Measurements from ENCODE around the gene CDK14. TPM values are rescaled to one million over a fixed set of nuclear protein-coding genes. Genes with fewer than 3 reads are reported as not detected.
A peak's percentile ranks its signal among the peaks of the same experiment; 100 is the strongest.

The CDK14 gene
- total and polyA plus RNA-seq, 9 donors = 12.6 to 54.1 (median 43.8) TPM

- H3K27ac ChIP-seq = no peak overlapping the region
- 69 to 83% (median 77%) methylated on average over 1 of the region's 1 CpG for WGBS, 3 donors
- no peak overlapping the region for H3K4me3 ChIP-seq
- intact Hi-C loops (cut with DNase I) = loop anchor here in 2 of 4 donors (10.0 kb wide), 2 partner anchors 177 to 697 kb away; partner anchors contain the start of gene FZD1 (in 2 of the 2)
- DNase-seq = no peak
- H3K9me3 ChIP-seq = no peaks in the 10 kb centered on the region
- H3K4me1 ChIP-seq (ENCODE audit: insufficient read depth) = peaks cover 1% of the 10 kb centered on the region
- no peaks in the 10 kb centered on the region for H3K27me3 ChIP-seq
- no peak for TF ChIP-seq POLR2A (IDR thresholded peaks at IDR 0.05)
- no peaks in the 10 kb centered on the region for H3K36me3 ChIP-seq
Observed at GRCh38 chr7:91088156-91088555, 492.0 kb downstream of the CDK14 start.

GRCh38 chr7:91088691-91089090, 492.6 kb downstream of the CDK14 start:
- 78 to 80% (median 78%) methylated on average over 1 of the region's 1 CpG for WGBS, 3 donors
- no peaks in the 10 kb centered on the region for H3K27me3 ChIP-seq

DNA sequence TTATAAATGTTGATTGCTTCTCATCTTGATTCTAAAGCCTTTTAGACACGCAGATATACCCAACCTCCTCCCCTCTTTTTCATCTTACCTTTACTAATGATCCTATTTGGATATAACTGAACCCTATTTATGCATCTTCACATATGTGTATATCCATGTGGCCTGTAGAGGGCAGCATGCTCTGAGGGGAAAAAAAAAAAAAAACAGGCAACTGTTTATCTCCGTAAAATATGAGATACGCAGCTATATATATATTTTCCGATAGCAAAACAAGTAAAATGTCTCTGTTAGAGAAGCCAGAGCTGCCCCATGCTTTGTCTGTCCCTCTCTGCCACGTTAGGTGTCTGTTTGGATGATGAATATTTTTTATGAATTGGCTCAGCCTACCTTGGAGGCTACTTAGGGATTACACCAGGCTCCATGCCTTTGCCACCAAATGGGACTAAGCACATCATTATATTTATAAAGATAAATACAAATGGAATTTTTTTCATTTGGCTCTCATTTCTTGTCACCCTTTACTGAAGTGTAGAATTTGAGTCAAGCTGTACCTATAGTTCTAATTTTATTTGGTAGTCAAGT, 493.4 kb downstream of the CDK14 start:
- DNase-seq = no peak
- Histone ChIP-seq H3K4me1 (ENCODE audit: insufficient read depth) (no peaks in the 10 kb centered on the region), H3K27me3 (no peaks in the 10 kb centered on the region), H3K9me3 (no peaks in the 10 kb centered on the region), H3K27ac (no peak overlapping the region), H3K36me3 (no peaks in the 10 kb centered on the region), H3K4me3 (peak overlapping the region; percentile 13)
- TF ChIP-seq EP300 (IDR thresholded peaks at IDR 0.05) (no peak), POLR2A (IDR thresholded peaks at IDR 0.05) (no peak)
- TF ChIP-seq, protein P1, sequence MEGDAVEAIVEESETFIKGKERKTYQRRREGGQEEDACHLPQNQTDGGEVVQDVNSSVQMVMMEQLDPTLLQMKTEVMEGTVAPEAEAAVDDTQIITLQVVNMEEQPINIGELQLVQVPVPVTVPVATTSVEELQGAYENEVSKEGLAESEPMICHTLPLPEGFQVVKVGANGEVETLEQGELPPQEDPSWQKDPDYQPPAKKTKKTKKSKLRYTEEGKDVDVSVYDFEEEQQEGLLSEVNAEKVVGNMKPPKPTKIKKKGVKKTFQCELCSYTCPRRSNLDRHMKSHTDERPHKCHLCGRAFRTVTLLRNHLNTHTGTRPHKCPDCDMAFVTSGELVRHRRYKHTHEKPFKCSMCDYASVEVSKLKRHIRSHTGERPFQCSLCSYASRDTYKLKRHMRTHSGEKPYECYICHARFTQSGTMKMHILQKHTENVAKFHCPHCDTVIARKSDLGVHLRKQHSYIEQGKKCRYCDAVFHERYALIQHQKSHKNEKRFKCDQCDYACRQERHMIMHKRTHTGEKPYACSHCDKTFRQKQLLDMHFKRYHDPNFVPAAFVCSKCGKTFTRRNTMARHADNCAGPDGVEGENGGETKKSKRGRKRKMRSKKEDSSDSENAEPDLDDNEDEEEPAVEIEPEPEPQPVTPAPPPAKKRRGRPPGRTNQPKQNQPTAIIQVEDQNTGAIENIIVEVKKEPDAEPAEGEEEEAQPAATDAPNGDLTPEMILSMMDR (IDR thresholded peaks at IDR 0.05) = peak; percentile 33 to 71 (median 39)
- intact Hi-C loops (cut with DNase I) = loop anchor here in 2 of 4 donors (10.0 kb wide), 2 partner anchors 175 to 695 kb away; partner anchors contain the start of gene FZD1 (in 2 of the 2)
- 3 to 5% (median 4%) methylated on average over 5 of the region's 5 CpGs for WGBS, 3 donors

More at GRCh38 chr7:91088691-91089090, 492.6 kb downstream of the CDK14 start:
- TF ChIP-seq EP300 (IDR thresholded peaks at IDR 0.05) = no peak
- Histone ChIP-seq H3K4me1 (ENCODE audit: insufficient read depth) (peaks cover 1% of the 10 kb centered on the region), H3K9me3 (no peaks in the 10 kb centered on the region), H3K4me3 (no peak overlapping the region), H3K27ac (no peak overlapping the region), H3K36me3 (no peaks in the 10 kb centered on the region)
- intact Hi-C loops (cut with DNase I) = loop anchor here in 2 of 4 donors (10.0 kb wide), 2 partner anchors 176 to 696 kb away; partner anchors contain the start of gene FZD1 (in 2 of the 2)
- DNase-seq = no peak

DNA sequence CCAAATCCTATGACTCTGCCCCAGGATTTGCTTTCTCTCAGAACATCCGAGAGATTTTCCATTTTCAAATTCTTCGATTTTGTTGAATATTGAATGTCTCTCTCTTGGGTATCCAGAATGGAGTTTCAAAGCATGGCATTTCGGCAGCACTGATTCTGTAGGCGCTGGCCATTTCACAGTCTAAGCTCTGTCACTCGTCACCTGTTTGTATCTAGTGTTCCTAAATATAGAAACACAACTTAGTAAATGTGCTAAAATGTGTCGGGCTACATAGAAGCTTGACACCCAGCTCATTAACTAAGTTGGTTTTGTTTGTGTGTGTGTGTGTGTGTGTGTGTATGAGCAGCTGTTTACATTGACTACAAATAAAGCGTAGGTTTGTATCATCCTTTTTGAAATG, 494.6 kb downstream of the CDK14 start:
- no peak overlapping the region for H3K27ac ChIP-seq
- no peaks in the 10 kb centered on the region for H3K9me3 ChIP-seq
- no peak overlapping the region for H3K4me3 ChIP-seq
- TF ChIP-seq EP300 (IDR thresholded peaks at IDR 0.05) = no peak
- TF ChIP-seq, protein P1 (IDR thresholded peaks at IDR 0.05) = no peak
- no peaks in the 10 kb centered on the region for H3K36me3 ChIP-seq
- no peak for DNase-seq
- intact Hi-C loops (cut with DNase I) = loop anchor here in 1 of 4 donors (10.0 kb wide), 1 partner anchor 294 kb away; no protein-coding TSS in a partner anchor
- H3K4me1 ChIP-seq (ENCODE audit: insufficient read depth) = no peaks in the 10 kb centered on the region
- no peaks in the 10 kb centered on the region for H3K27me3 ChIP-seq
- 95 to 98% (median 97%) methylated on average over 7 of the region's 7 CpGs for WGBS, 3 donors

DNA sequence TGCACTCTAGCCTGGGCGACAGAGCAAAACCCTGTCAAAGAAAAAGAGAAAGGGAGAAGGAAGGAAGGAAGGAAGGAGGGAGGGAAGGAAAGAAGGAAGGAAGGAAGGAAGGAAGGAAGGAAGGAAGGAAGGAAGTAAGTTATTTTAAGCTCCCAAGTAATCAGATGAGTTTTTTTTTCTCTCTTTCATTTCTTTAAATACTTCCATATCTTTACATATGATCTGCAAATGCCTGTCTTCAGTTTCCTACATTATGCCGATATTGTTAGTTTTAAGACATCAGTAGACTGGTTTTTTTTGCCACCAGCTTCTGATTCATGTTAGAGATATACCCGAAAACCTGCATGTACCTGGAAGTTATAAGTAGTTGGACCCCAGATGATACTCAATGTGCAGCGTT, 495.5 kb downstream of the CDK14 start:
- no peaks in the 10 kb centered on the region for H3K27me3 ChIP-seq
- intact Hi-C loops (cut with DNase I) = loop anchor here in 1 of 4 donors (10.0 kb wide), 1 partner anchor 293 kb away; no protein-coding TSS in a partner anchor

More for the DNA sequence above, 495.5 kb downstream of the CDK14 start:
- no peaks in the 10 kb centered on the region for H3K9me3 ChIP-seq
- DNase-seq = no peak
- H3K36me3 ChIP-seq = no peaks in the 10 kb centered on the region
- H3K4me3 ChIP-seq = no peak overlapping the region
- no peaks in the 10 kb centered on the region for H3K4me1 ChIP-seq (ENCODE audit: insufficient read depth)
- H3K27ac ChIP-seq = no peak overlapping the region
- WGBS, 3 donors = 86 to 98% (median 94%) methylated on average over 4 of the region's 4 CpGs
- TF ChIP-seq EP300 (IDR thresholded peaks at IDR 0.05) = no peak
- TF ChIP-seq, protein P1 (IDR thresholded peaks at IDR 0.05) = no peak
- no peak for TF ChIP-seq POLR2A (IDR thresholded peaks at IDR 0.05)

Data from ovary (tissue), 9 donors.